HG03066 (cell line): ENCODE measurements around the gene CNFN.

Experiments used
- ATAC-seq: cut with Tn5 transposase; IDR thresholded peaks from one replicate; pipeline ENCODE4 v1.9.1; 2021; ENCODE audit warnings: low read depth; ENCODE audit not compliant: unreplicated experiment

The CNFN gene

DNA sequence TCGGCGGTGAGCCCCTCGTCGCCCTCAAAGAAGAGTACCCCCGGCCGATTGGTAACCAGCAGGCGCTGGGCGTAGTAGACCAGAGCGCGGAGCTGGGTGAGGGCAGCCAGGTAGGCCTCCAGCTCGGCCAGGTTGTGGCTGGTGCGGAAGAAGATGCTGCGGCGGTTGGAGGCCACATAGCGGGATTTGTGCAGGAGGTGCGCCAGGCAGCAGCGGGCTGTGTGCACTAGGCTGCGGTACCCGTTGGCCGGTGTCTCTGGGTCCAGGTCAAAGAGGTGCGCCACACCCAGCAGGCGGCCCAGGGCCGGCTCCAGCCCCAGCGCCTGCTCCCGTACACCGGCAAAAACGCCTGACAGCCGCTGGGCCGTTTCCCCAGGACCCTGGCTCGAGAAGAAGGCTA is 20.3 kb upstream of the CNFN start:
- ATAC-seq, result no peak

DNA sequence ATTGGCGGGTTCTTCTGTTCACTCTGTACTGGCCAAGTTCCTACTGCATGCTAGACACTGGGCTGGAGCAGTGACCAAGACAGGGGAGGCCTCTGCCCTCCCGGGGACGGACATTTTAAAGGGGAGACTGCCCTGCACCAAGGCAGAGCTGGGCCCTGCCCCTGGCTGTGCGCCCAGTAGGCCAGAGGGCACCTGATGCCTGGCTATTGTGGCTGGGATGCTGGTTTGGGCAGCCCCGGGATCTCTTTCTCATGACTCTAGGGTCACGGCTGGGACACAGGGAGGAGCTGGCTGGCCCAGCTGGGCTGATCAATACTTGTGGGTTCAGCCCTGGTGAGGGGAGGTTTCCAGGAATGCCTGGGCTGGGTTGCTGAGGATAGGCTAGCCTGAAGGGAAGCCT is 19.4 kb upstream of the CNFN start:
- no peak for ATAC-seq

DNA sequence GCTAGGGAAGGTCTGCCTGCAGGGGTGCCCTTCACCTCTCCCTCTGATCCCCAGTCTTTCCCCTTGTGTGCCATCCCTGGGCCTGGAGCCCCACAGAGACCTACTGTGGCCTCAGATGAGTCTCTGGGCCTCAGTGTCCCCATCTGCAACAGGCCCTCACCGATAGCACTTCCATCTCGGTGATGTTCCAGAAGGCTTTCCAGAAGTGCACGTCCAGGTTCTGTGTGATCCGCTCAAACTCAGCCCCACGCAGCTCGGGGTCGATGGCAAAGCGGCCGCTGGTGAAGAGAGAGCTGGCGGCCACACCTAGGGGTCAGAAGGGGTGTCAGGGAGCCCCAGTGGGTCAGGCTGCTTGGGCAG is 17.7 kb upstream of the CNFN start:
- no peak for ATAC-seq

DNA sequence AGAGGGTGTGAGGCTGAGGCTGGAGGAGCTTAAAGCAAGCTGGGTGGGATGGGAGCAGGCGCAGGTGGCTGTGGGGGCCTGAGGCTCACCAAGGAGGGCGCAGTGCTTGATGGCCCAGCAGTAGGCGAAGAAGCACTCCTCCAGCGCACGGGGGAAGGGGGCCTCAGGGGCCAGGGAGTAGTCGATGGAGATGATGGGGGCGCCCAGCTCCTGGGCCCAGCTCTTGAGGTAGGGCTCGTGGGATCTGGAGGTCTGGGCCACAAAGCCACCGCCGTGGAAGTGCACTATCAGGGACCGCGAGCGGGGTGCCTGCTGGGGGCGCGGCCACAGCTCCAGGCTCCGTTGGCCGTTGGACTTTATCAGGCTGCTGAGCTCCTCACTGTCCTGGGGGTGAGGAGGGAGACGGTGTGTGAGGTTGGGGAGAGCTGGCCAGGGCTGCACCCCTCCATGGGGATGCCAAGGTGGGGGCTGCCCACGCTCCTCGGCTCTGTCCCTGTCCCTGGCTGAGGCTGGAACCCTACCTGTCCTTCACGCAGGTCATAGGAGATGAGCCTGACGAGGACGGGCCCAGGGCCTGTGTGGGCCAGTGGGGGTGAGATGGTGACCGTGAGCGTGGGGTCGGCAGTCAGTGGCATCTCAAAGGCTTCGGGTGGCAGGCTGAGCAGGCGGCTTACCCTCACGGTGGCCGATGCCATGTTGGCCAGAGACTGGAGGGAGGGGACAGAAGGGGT is 17.2 kb upstream of the CNFN start:
- no peak for ATAC-seq

DNA sequence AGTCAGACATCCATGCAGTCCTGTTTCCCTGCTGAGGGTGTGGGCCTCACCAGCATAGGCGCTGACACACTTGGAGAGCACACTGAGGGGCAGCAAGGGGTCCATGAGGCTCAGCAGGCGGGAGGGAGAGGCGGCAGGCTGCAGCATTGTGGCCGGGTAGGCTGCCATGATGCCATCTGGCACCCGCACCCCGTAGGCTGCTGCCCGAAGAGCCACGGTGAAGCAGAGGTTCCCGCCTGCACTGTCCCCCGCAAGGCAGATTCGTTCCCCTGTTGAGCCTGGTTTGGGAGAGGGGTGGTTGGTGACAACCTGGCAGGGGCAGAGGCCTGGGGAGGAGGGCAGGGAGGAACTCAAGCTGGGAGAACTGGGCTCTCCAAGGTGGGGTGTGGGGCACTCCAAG is 16.0 kb upstream of the CNFN start:
- ATAC-seq, result no peak

DNA sequence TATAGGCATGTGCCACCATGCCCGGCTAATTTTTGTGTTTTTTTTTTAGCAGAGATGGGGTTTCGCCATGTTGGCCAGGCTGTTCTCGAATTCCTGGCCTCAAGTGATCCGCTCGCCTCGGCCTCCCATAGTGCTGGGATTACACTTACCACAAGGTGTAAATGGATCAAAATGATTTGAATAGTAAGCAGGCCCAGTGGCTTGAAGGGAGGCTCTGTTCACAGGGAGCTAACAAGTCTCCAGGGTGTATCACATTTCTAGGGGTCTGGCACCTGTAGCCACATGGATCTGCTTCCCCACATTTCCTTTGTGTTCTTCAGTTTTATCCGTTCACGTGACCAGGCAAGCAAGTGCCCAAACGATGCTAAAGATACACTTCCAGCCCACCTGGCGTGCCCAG is 13.5 kb upstream of the CNFN start:
- no peak for ATAC-seq

DNA sequence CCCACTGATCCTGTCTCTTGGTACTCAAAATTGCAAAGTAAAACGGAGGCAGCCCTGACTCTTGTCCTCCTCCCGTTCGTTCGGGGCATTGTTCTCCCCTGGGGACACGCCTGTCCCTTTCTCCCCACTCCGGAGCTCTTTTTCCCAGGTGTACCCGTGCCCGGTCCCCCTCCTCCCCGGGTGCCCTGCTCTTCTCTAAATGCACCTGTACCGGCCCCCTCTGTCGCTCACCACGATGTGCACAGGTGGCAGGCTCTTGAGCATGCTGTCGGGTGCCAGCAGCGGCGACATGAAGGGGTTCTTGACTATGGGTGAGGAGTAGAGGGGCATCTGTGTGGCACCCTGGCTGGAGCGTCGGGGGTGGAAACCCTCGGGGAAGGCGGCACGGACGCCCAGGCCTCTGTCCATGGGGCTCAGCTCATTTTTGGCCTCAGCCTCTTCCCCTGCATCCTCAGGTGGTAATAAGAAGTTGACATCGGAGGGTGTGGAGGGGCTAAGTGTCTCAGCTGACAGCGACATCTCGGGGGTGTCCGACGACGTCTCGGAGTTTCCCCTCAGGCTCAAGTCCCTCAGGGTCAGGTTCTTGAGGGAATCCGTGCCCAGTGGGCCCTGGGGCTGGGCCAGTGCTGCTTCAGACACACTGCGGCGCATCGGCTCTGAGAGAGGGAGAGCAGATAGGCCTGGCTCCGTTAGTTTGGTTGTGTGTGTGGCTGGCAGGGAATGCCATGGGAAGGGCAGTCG is 12.4 kb upstream of the CNFN start:
- no peak for ATAC-seq

DNA sequence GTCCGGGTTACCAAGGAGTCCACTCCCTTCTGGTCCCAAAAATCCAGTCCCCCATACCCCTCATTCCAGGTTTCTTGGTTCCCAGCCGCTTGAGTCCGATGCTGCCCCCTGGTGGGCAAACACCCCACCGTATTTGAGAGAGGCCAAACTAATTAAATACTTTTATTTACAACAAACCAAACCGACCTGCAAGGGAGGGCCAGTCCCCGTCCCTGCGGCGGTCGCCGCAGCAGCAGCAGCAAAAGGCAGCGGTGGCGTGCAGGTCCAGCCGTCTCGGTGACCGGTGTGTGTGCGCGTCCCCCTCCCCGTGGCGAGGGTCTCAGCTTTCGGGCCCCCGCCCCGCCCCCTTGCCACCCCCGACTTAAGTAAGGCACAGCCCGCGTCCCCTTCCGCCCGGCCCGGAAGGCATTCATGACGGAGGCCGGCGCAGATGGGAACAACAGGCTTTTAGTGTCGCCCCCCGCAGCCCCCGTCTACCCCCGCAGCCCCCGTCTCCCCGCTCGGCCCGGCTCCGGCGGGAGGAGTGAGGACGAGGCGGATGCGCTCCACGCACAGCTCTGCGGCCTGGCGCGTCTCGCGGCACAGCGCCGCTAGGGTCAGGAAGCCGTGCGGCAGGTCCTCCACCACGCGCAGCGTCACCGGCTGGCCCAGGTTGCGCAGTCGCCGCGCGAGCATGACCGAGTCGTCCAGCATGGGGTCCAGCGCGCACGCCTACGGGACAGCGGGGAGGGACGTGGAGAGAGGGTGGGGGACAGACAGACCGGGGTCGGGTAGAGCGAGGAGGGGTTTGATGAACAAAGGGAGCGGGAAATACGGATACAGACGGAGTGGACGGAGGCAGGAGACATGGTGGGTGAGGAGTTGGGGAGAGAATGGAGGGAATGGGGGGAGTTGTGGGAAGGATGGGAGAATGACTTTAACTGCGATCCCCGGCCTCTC is 11.5 kb upstream of the CNFN start:
- ATAC-seq, result no peak

DNA sequence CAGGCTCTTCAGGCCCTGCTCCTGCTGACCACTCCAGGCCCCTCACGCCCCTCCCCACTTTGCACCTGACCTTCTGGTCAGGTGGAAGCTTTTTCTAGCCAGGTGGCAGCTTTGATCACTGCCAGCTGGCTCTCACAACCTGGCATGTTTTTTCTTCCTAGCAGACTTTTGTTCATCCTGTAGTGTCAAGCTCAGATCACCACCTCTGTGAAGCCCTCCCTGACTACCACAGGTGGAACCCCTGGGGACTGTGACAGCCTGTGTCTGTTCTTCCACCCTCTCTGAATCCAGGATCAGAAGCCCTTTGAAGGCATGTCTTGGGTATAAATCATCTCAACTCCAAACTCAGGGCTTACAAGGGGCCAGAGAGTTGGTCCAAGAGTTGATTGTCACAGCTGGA is 10.3 kb upstream of the CNFN start:
- no peak for ATAC-seq

DNA sequence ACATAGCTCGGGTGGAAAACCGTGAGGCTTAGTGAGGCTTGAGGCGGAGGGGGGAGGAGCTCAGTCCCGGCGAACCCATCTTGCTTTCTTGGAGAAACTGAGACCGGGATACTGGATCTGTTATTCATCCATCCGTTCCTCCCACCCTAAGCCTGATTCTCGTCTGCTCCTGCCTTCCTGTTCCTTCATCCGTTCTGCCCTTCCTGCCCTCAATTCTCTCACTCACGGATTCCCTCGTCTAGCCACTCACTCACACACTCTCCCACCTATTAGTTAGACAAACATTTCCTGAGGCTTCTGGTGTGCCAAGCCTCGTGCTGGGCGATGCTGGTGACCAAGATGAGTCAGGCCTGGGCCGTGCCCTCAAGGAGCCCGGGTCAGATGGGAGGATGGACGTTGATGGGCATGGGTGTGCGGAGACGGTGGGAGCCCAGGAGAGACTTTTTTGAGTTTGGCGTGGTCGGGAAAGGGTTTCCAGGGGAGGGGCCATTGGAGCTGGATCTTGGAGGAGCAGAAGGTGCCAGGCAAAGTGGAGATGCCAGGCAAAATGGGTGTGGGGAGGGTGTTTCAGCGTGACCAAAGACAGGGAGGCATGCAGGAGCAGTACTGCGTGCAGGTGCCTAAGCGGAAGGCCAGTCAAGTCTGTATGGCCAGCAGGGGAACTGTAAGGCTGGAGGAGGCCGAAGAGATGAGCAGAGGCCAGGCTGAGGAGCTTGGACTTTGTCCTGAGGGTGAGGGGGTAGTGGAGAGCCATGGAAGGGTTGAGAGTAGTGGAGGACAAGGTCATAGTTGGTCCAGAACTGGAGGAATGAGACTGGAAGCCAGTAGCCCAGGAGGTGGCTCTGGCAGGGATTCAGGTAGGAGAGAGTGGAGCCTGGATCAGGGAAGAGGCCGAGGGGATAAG is 7.4 kb upstream of the CNFN start:
- ATAC-seq, result no peak

DNA sequence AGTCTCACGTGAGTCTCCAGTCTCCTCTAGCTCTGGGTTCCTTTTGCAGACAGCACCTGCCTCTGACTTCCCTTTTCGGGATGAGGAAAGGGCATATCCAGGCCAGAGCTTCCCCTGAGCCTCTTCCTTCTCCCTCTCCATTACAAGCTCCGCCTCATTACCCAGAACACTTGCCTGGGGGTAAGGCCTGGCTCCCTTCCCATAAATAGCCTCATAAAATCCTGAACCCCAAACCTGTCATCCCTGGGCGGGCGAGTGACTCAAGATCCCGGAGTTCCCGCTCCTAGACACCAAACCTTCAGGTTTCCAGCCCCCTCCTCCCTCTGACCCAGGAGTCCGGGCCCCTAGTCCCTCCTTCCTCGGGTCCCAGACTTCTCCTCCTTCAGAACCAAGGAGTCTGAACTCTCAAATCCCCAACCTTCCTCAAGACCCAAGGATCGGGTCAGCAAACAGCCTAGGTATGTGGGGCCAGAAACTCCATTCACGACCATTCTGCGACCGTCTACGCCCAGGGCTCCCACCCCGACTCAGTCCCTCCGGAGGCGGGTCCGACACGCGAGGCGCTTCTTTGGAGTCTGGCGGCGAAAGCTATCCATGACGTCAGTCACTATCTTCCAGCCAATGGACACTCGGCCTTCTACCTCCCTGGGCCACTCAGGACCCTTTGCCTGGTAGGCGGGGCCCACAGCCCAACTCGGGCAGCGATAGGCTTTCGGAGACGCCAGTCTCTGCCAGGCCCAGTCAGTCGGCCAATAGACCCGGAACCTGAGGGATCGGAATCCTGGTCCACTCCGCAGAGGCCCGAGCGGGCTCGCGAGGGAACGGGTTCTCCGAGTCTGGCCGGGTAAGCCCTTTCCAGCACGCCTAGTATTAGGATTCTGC is 6.5 kb upstream of the CNFN start:
- ATAC-seq, result peak; percentile 96

DNA sequence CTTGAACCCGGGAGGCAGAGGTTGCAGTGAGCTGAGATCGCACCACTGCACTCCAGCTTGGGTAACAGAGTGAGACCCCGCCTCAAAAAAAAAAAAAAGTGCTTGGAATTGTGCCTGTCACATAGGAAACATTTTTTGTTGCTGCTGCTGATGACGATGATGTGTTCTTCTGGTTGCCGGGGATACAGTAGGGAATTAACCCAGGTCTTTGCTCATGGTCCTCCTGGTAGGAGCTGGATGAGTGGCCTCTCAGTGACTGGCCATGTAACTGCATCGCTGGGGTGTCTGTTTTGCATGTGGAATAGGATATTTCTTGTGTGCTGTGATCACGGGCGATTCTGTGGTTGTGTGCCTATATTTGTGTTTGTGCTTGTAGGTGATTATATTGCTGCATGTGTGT is 4.7 kb upstream of the CNFN start:
- ATAC-seq, result no peak

DNA sequence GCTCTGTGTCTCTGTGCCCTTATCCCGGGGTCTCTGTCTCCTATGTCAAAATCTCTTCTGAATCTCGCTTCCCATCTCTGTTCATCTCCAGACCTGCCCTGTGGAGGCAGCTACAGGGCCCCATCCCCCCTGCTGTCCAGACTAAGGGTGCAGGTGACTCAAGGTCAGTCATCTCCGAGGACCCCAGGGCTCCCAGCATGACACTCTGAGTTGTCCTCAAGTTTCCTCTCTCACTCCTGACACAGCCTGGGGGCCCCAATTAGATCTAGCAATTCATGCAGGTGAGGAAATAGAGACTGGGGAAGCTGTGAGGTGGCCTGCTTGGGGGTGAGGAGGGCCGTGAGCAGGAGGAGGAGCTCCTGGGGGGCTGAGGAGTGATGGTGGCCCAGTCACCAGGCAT is 2.1 kb upstream of the CNFN start:
- ATAC-seq, result no peak

DNA sequence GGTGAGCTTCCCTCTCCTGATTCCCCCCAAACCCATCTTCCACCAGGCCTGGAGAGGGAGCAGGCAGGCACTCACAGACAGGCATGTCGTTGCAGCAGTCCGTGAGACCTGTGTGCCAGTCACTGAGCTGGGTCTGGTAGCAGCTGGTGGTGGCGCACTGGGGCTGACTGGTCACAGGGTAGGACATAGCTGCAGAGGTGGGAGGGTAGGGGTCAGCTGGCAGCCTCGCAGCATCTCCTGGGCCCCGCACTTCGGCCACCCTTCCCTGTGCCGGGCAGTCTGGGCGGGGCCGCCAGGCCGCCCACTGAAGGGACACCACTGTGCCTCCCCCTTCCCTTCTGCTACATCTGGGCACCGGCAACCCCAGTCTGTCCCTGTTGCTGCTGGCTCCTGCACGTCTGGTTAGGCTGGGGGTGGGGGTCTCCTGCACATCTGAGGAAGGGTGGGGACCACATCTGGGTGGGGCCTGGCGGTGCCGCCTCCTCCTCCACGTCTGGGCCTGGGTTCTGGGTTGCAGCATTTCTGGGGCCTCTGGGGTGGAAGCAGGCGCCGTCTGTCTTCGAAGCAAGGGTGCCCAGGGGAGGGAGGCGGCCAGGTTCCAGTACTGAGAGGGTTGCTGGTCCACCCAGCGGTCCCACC is 1.1 kb downstream of the CNFN start:
- no peak for ATAC-seq

DNA sequence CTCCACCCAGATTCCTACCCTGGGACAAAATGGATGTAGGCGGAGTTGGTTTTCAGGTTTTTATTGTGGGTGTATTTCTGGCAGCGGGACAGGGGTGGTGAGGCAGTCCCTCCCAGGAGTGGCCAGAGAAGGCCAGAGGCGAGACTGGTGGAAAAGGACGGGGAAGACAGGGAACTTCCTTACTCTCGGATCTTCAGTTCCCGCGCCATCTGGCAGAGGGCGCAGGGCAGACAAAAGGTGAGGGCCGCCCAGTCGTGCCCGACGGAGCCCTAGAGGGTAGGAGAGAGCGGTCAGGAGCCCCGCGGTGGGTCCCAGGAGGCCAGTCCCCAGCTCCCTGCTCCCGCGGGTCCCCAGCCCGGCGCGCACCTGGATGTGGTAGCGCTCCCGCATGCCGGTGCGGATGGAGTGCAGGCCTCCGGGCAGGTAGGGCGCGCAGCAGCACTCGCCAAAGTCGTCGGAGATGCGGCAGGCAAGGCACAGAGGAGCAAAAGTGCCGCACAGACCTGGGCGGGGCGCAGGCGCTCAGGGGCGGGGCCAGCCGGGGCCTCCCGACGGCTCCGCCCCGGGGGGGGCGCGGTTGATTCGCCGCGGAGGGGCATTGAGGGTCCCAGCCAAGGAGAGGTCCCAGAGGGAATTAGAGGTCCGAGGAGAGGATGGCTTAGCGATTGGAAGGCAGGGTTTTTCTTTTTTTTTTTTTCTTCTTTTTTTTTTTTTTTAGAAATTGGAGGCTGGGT is 3.0 kb downstream of the CNFN start:
- ATAC-seq, result no peak

DNA sequence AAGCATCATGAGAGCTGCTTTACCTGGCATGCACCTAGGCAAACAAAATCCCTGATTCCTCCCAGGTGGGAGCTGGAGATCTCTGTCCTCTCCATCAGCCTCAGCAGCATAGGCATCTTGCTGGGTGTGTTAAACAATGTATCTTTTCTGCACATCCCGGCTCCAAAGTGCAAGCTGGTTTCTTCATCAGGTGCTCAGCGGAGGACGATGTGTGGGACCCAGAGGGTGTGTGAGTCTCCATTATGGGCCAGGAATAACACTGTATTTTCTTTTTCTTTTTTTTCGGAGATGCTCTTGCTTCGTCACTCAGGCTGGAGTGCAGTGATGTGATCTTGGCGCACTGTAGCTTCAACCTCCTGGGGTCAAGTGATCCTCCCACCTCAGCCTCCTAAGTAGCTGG is 9.9 kb downstream of the CNFN start:
- ATAC-seq, result no peak

DNA sequence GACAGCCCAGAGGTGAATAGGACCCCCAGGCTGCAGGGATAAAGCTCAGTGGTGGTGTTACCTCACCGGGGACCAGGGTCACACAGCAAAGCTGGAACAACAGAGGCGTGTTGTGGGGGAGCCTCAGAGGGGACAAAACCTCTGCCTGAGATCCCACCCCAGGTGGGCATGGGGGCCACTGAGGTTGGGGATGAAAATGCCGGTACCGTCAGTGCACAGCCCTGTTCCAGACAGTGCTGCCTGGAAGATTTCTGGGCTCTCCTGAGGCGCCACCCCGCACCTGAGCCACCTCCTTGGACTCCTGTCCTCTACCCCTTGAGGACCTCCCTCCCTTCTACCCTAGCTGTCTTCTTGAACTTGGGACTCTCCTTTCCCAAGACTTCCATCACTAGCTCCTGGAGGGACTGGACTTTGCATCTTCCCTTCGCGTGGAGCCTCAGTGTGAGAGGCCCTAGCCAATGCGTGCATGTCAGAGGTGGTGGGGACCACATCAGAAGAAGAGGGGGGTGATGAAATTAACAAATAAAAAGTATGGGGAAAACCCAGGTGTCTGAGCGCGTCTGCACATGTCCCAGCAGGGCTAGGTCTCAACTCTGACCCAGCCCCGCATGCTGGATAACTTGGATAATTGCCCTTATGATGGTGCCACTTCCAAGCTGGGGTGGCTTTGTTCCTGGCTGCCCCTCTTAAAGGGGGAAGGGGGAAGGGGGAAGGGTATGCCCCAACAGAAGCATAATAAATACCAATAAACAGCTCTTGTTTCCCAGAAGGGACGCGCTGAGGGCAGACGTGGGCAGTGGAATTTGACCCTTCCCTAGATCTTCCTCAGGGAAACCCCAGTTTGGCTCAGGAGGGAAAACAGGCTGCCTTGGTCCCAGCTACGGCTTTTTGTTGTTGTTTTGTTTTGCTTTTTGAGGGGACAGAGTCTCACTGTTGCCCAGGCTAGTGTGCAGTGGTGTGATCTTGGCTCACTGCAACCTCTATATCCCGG is 11.6 kb downstream of the CNFN start:
- ATAC-seq, result no peak
